C4-2B (cell line): Measurements from ENCODE around the gene AP3M1.
"Not testable (repeated sequence)": the region's sequence is repeated elsewhere in the genome, so short reads cannot be mapped to it uniquely, and the experiment has no call there.

Source experiments
- ZFX ChIP-seq: fragments of 450-650 bp; IDR thresholded peaks from 2 replicates; pipeline ENCODE4 v1.6.1; 2017
- TF ChIP-seq, protein P1 (sequence below): fragments of 450-650 bp; conservative IDR thresholded peaks from 2 replicates; pipeline ENCODE4 v1.5.1; 2017; ENCODE audit warnings: mild to moderate bottlenecking

DNA sequence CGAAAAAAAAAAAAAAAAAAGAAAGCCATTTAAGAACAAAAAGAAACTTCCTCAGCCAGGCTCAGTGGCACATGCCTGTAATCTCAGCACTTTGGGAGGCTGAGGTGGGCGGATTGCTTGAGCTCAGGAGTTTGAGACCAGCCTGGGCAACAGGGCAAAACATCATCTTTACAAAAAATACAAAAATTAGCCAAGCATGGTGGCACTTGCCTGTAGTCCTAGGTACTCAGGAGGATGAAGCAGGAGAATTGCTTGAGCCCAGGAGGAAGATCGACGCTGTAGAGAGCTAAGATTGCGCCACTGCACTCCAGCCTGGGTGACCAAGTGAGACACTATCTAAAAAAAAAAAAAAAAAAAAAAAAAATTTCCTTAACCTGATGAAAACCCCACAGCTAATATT is 12.0 kb downstream of the AP3M1 start:
- TF ChIP-seq, protein P1, sequence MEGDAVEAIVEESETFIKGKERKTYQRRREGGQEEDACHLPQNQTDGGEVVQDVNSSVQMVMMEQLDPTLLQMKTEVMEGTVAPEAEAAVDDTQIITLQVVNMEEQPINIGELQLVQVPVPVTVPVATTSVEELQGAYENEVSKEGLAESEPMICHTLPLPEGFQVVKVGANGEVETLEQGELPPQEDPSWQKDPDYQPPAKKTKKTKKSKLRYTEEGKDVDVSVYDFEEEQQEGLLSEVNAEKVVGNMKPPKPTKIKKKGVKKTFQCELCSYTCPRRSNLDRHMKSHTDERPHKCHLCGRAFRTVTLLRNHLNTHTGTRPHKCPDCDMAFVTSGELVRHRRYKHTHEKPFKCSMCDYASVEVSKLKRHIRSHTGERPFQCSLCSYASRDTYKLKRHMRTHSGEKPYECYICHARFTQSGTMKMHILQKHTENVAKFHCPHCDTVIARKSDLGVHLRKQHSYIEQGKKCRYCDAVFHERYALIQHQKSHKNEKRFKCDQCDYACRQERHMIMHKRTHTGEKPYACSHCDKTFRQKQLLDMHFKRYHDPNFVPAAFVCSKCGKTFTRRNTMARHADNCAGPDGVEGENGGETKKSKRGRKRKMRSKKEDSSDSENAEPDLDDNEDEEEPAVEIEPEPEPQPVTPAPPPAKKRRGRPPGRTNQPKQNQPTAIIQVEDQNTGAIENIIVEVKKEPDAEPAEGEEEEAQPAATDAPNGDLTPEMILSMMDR, result not testable (repeated sequence)
- not testable (repeated sequence) for TF ChIP-seq ZFX
